GM12865 (cell line): ENCODE measurements around the gene SIDT2.
"Not testable (repeated sequence)": the region's sequence is repeated elsewhere in the genome, so short reads cannot be mapped to it uniquely, and the experiment has no call there.

Source experiments
- DNase-seq: peaks from one replicate; pipeline ENCODE4 v3.0.0; 2010; ENCODE audit warnings: low read depth
- H3K4me3 ChIP-seq: 2 replicates; pipeline ENCODE4 v1.5.1; 2011; ENCODE audit warnings: mild to moderate bottlenecking, low read depth, low read length, control low read depth
- CTCF ChIP-seq: IDR thresholded peaks from 2 replicates; pipeline ENCODE4 v1.5.1; 2011; ENCODE audit warnings: low read length, control low read depth, low read depth, inconsistent platforms; ENCODE audit not compliant: insufficient read depth; ENCODE audit errors: missing control alignments

Gene SIDT2

GRCh38 chr11:117209351-117210125 is 31.0 kb downstream of the SIDT2 start:
- H3K4me3 ChIP-seq, DNase-seq: not testable (repeated sequence)

- TF ChIP-seq CTCF, result no peak
- H3K4me3 ChIP-seq, result no peak overlapping the region
- DNase-seq, result no peak
Observed at GRCh38 chr11:117210620-117211019, 32.1 kb downstream of the SIDT2 start.

GRCh38 chr11:117212697-117213355 is 34.3 kb downstream of the SIDT2 start:
- no peak for TF ChIP-seq CTCF
- H3K4me3 ChIP-seq, result no peak overlapping the region
- no peak for DNase-seq

- no peak overlapping the region for H3K4me3 ChIP-seq
- no peak for DNase-seq
- no peak for TF ChIP-seq CTCF
Observed at GRCh38 chr11:117214404-117215110, 36.0 kb downstream of the SIDT2 start.

- no peak for TF ChIP-seq CTCF
- H3K4me3 ChIP-seq, result no peak overlapping the region
- no peak for DNase-seq
Observed at GRCh38 chr11:117217141-117218084, 38.9 kb downstream of the SIDT2 start.

- no peak for TF ChIP-seq CTCF
- no peak for DNase-seq
- no peak overlapping the region for H3K4me3 ChIP-seq
Observed at GRCh38 chr11:117218133-117218915, 39.8 kb downstream of the SIDT2 start.
